Upper lobe of left lung (tissue), 6 donors: ENCODE results near the gene CETP. TPM values are rescaled to one million over a fixed set of nuclear protein-coding genes. Genes with fewer than 3 reads are reported as not detected.

ENCODE experiments used
- ATAC-seq, 2 donors: fragments of 200-7000 bp; cut with Tn5 transposase; one replicate each; pipeline ENCODE4 v1.9.1; 2022; ENCODE audit warnings: mild to moderate bottlenecking in 2 of 2, moderate library complexity in 2 of 2; ENCODE audit not compliant: low FRiP score in 2 of 2
- DNase-seq, 2 donors: peaks; one replicate each; pipeline ENCODE4 v3.0.0-alpha.2; 2019 to 2020
- H3K27ac ChIP-seq, 4 donors: fragments of 200-600 bp; sonication (generic); one replicate each; pipeline ENCODE4 v1.5.1; 2016 to 2019
- H3K27me3 ChIP-seq, 4 donors: fragments of 200-600 bp; sonication (generic); one replicate each; pipeline ENCODE4 v1.5.1; 2017 to 2019
- H3K36me3 ChIP-seq, 4 donors: fragments of 200-600 bp; sonication (generic); one replicate each; pipeline ENCODE4 v1.5.1; 2016 to 2019
- H3K4me1 ChIP-seq, 4 donors: fragments of 200-600 bp; sonication (generic); one replicate each; pipeline ENCODE4 v1.5.1; 2018 to 2019
- H3K4me3 ChIP-seq, 4 donors: fragments of 200-600 bp; sonication (generic); one replicate each; pipeline ENCODE4 v1.5.1; 2017 to 2019; ENCODE audit warnings: mild to moderate bottlenecking in 2 of 4, moderate library complexity in 1 of 4
- H3K9me3 ChIP-seq, 4 donors: fragments of 200-600 bp; sonication (generic); one replicate each; pipeline ENCODE4 v1.5.1; 2018 to 2019
- CTCF ChIP-seq, 6 experiments: fragments of 450-650 bp in 4 of 6; fragments of 200-600 bp in 2 of 6; sonication (generic) in 2 of 6; IDR thresholded peaks; one replicate each; pipeline ENCODE4 v1.5.1; 2016 to 2019; ENCODE audit warnings: antibody characterized with exemption in 6 of 6
- EP300 ChIP-seq, 4 donors: sonication (generic); formaldehyde crosslinking; IDR thresholded peaks; one replicate each; pipeline ENCODE4 v1.5.1; 2017; ENCODE audit warnings: antibody characterized with exemption in 4 of 4, control low read depth in 2 of 4
- POLR2A ChIP-seq, 4 donors: fragments of 450-650 bp; IDR thresholded peaks; one replicate each; pipeline ENCODE4 v1.5.1; 2016 to 2017; ENCODE audit warnings: antibody characterized with exemption in 4 of 4, mild to moderate bottlenecking in 2 of 4
- POLR2AphosphoS5 ChIP-seq, 2 donors: sonication (generic); formaldehyde crosslinking; IDR thresholded peaks; one replicate each; pipeline ENCODE4 v1.5.1; 2017; ENCODE audit warnings: antibody characterized with exemption in 2 of 2
- WGBS, 2 donors: methylation state at CpG; one replicate each; pipeline ENCODE4 v1.1.5; 2017 to 2018; 5-methylcytosine and 5-hydroxymethylcytosine counted together
- total RNA-seq, 6 donors: library from RNA; depleted of rRNA in 4 of 6; stranded (reverse); fragments of >200 nt in 4 of 6; gene quantifications; one replicate each; pipeline versions ENCODE4 v1.1.0 to v1.2.1, GENCODE V29; 2016 to 2021
- donor health status: DM: no; HTN: no; CAD: no; lungs with moderate emphysema.
- donor health status: DM: no; HTN: yes; CAD: no; lungs with severe emphysema.

The CETP gene
- total RNA-seq, 6 donors from 2014 or later, result 0.29 to 1.5 (median 0.91) TPM; not detected in 1

GRCh38 chr16:56994311-56994710 lies 32.6 kb downstream of the CETP start:
- TF ChIP-seq POLR2AphosphoS5 (IDR thresholded peaks at IDR 0.05), result no peak
- TF ChIP-seq POLR2A (IDR thresholded peaks at IDR 0.05), result no peak
- no peak for TF ChIP-seq EP300 (IDR thresholded peaks at IDR 0.05)
- no peak for TF ChIP-seq CTCF (IDR thresholded peaks at IDR 0.05)
- 67 to 77% methylated on average over 5 of the region's 5 CpGs for WGBS, 2 donors
- Histone ChIP-seq H3K4me3 (no peak overlapping the region), H3K9me3 (no peaks in the 10 kb centered on the region), H3K36me3 (peaks cover 0 to 2% (median 0%) of the 10 kb centered on the region in 4 donors), H3K27ac (peak overlapping the region in 2 of 4 donors; percentile 4 to 38), H3K4me1 (peaks cover 17 to 62% (median 26%) of the 10 kb centered on the region in 4 donors), H3K27me3 (no peaks in the 10 kb centered on the region)
- ATAC-seq (no peak), DNase-seq (no peak)

- no peak overlapping the region for H3K4me3 ChIP-seq
- H3K9me3 ChIP-seq, result no peaks in the 10 kb centered on the region
- H3K4me1 ChIP-seq, result peaks cover 27 to 66% (median 35%) of the 10 kb centered on the region in 4 donors
- no peaks in the 10 kb centered on the region for H3K27me3 ChIP-seq
- H3K27ac ChIP-seq, result peak overlapping the region in 3 of 4 donors; percentile 4 to 38 (median 27)
- WGBS, 2 donors, result 68 to 83% methylated on average over 11 to 12 of the region's 12 CpGs
- ATAC-seq, result no peak
- TF ChIP-seq EP300 (IDR thresholded peaks at IDR 0.05), result no peak
- TF ChIP-seq POLR2A (IDR thresholded peaks at IDR 0.05), result no peak
- TF ChIP-seq CTCF (IDR thresholded peaks at IDR 0.05), result no peak
- TF ChIP-seq POLR2AphosphoS5 (IDR thresholded peaks at IDR 0.05), result no peak
- H3K36me3 ChIP-seq, result peaks cover 0 to 2% (median 0%) of the 10 kb centered on the region in 4 donors
- DNase-seq, result no peak
Measured at GRCh38 chr16:56995136-56995805, 33.5 kb downstream of the CETP start.

DNA sequence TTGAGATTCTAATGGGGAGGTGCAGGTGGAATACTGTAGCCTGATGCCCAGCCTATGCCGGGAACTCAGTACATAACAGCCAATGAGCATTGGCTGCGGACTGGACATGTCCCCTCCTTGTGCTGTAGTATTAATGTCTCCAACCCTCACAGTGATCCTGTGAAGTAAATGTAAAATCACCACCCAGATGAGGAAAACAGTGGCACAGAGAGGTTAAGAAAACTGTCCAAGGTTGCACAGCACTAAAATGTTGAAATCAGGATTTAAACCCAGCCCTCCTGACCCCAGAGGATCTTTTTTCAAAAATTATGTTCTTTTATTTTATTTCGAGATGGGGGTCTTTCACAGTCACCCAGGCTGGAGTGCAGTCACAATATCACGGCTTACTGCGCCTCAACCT lies 35.5 kb downstream of the CETP start:
- Histone ChIP-seq H3K36me3 (peaks cover 0 to 2% (median 0%) of the 10 kb centered on the region in 4 donors), H3K27ac (peak overlapping the region in 1 of 4 donors; percentile 45), H3K4me1 (peaks cover 27 to 64% (median 32%) of the 10 kb centered on the region in 4 donors), H3K9me3 (no peaks in the 10 kb centered on the region), H3K4me3 (no peak overlapping the region), H3K27me3 (no peaks in the 10 kb centered on the region)
- ATAC-seq, result no peak
- TF ChIP-seq POLR2AphosphoS5 (IDR thresholded peaks at IDR 0.05), result no peak
- no peak for TF ChIP-seq POLR2A (IDR thresholded peaks at IDR 0.05)
- no peak for TF ChIP-seq CTCF (IDR thresholded peaks at IDR 0.05)
- TF ChIP-seq EP300 (IDR thresholded peaks at IDR 0.05), result no peak
- WGBS, 2 donors, result 94 to 95% methylated on average over 5 of the region's 5 CpGs
- DNase-seq, result no peak

- peaks cover 0 to 2% (median 0%) of the 10 kb centered on the region in 4 donors for H3K36me3 ChIP-seq
- no peaks in the 10 kb centered on the region for H3K27me3 ChIP-seq
- H3K4me3 ChIP-seq, result no peak overlapping the region
- no peaks in the 10 kb centered on the region for H3K9me3 ChIP-seq
- peaks cover 24 to 61% (median 31%) of the 10 kb centered on the region in 4 donors for H3K4me1 ChIP-seq
- 78 to 85% methylated on average over 3 of the region's 3 CpGs for WGBS, 2 donors
- H3K27ac ChIP-seq, result peak overlapping the region in 2 of 4 donors; percentile 45 to 81
- TF ChIP-seq CTCF (IDR thresholded peaks at IDR 0.05), result no peak
- TF ChIP-seq POLR2AphosphoS5 (IDR thresholded peaks at IDR 0.05), result no peak
- no peak for TF ChIP-seq POLR2A (IDR thresholded peaks at IDR 0.05)
- TF ChIP-seq EP300 (IDR thresholded peaks at IDR 0.05), result no peak
- ATAC-seq (no peak), DNase-seq (no peak)
Measured at GRCh38 chr16:56997931-56998330, 36.2 kb downstream of the CETP start.
